HepG2 (cell line): ENCODE data around the gene UROS. TPM values are rescaled to one million over a fixed set of nuclear protein-coding genes. Genes with fewer than 3 reads are reported as not detected.

Experiments used
- ATAC-seq: fragments of 200-7000 bp; cut with Tn5 transposase; 3 replicates; pipeline ENCODE4 v1.9.1; 2020; ENCODE audit warnings: mild to moderate bottlenecking, moderate library complexity
- BruUV-seq: library from RNA; stranded (reverse); fragments of 400-500 nt; replicated peaks from 2 replicates; lab custom pipeline; 2021; lab: Mats Ljungman, UMichigan
- CTCF ChIA-PET: fragments of 300-600 bp; formaldehyde crosslinking; extraction: SDS; loops from one replicate; lab custom pipeline; 2021; ENCODE audit warnings: low total read pairs, inconsistent platforms, low intra/inter-chr PET ratio; lab: Yijun Ruan, JAX
- POLR2A ChIA-PET: fragments of 350-600 bp; sonication (Branson Sonifier 250); formaldehyde crosslinking; loops from one replicate; lab custom pipeline; 2020; ENCODE audit warnings: antibody characterized with exemption, inconsistent platforms; lab: Yijun Ruan, JAX
- DNase-seq: peaks from one replicate; pipeline ENCODE4 v3.0.0-alpha.2; 2015; ENCODE audit warnings: low spot score
- FAIRE-seq: peaks from 3 replicates; lab custom pipeline; 2011; peaks lifted over from hg19 to GRCh38; lab: Jason Lieb, UNC
- H2AFZ ChIP-seq: one replicate; pipeline ENCODE4 v1.6.1; 2011; ENCODE audit warnings: low read length, inconsistent platforms
- H3K27ac ChIP-seq: fragments of 300-600 bp; 3 replicates; pipeline ENCODE4 v1.8.0; 2011; ENCODE audit warnings: mixed run types, mild to moderate bottlenecking, mixed read lengths, low read length, inconsistent platforms; ENCODE audit not compliant: insufficient read depth; ENCODE audit errors: extremely low read length
- H3K27me3 ChIP-seq, 2 experiments: fragments of 200-600 bp in 1 of 2; 2 replicates in 1 of 2; 3 replicates in 1 of 2; pipeline versions ENCODE4 v1.6.0 to v1.8.0; 2011; ENCODE audit warnings: low read length in 2 of 2, mild to moderate bottlenecking in 2 of 2, moderate library complexity in 2 of 2, inconsistent platforms in 1 of 2; ENCODE audit not compliant: insufficient read depth in 2 of 2, control insufficient read depth in 1 of 2
- H3K36me3 ChIP-seq, 2 experiments: fragments of 200-600 bp in 1 of 2; replicated peaks in 1 of 2; 2 replicates in 1 of 2; 3 replicates in 1 of 2; pipeline versions ENCODE4 v1.5.1 to v1.8.0; 2011; ENCODE audit warnings: low read length in 2 of 2, inconsistent platforms in 1 of 2; ENCODE audit not compliant: insufficient read depth in 2 of 2, control insufficient read depth in 1 of 2
- H3K4me1 ChIP-seq: 2 replicates; pipeline ENCODE4 v1.5.1; 2012; ENCODE audit warnings: low read length, inconsistent platforms; ENCODE audit not compliant: insufficient read depth
- H3K4me2 ChIP-seq: 2 replicates; pipeline ENCODE4 v1.6.0; 2011; ENCODE audit warnings: low read depth, low read length, inconsistent platforms
- H3K4me3 ChIP-seq, 3 experiments: fragments of 200-600 bp in 1 of 3; sonication (generic), shearing (Covaris generic) in 1 of 3; replicated peaks in 1 of 3; 2 replicates each; pipeline ENCODE4 v1.5.1; 2011 to 2016; ENCODE audit warnings: low read length in 3 of 3, inconsistent platforms in 2 of 3, low read depth in 2 of 3, mild to moderate bottlenecking in 2 of 3, control low read depth in 1 of 3, mixed read lengths in 1 of 3; ENCODE audit not compliant: insufficient read depth in 1 of 3
- H3K79me2 ChIP-seq: one replicate; pipeline ENCODE4 v1.6.1; 2011; ENCODE audit warnings: low read length, inconsistent platforms; ENCODE audit not compliant: insufficient read depth
- H3K9ac ChIP-seq: 2 replicates; pipeline ENCODE4 v1.6.0; 2011; ENCODE audit warnings: mild to moderate bottlenecking, low read depth, low read length, inconsistent platforms; ENCODE audit not compliant: insufficient read depth
- H3K9me3 ChIP-seq: 2 replicates; pipeline ENCODE4 v1.5.1; 2012; ENCODE audit warnings: mild to moderate bottlenecking, low read length
- H4K20me1 ChIP-seq: 2 replicates; pipeline ENCODE4 v1.6.0; 2011; ENCODE audit warnings: inconsistent platforms, mild to moderate bottlenecking, low read length, moderate library complexity; ENCODE audit not compliant: insufficient read depth
- BORCS8-MEF2B ChIP-seq: sonication (generic); formaldehyde crosslinking; IDR thresholded peaks from 2 replicates; pipeline ENCODE4 v1.8.0; 2022; ENCODE audit warnings: mild to moderate bottlenecking, missing genetic modification reagents
- ELF3 ChIP-seq: IDR thresholded peaks from 2 replicates; pipeline ENCODE4 v1.6.1; 2016; ENCODE audit warnings: missing genetic modification reagents, missing compliant biosample characterization
- MTA3 ChIP-seq: sonication (generic); formaldehyde crosslinking; IDR thresholded peaks from 2 replicates; pipeline ENCODE4 v1.4.0; 2020; ENCODE audit warnings: missing genetic modification reagents
- NCOR1 ChIP-seq: fragments of 200-600 bp; sonication (generic); IDR thresholded peaks from 2 replicates; pipeline ENCODE4 v1.7.0; 2017; ENCODE audit warnings: antibody characterized with exemption, low read length, borderline replicate concordance
- PCBP2 ChIP-seq: fragments of 200-400 bp; formaldehyde crosslinking; optimal IDR thresholded peaks from 2 replicates; pipeline ENCODE3; 2018; ENCODE audit warnings: low read length, low read depth; ENCODE audit not compliant: poor library complexity, severe bottlenecking
- POLR2A ChIP-seq, 2 experiments: IDR thresholded peaks; 2 replicates each; pipeline ENCODE4 v1.6.1; 2011; ENCODE audit warnings: low read depth in 2 of 2, low read length in 2 of 2, mild to moderate bottlenecking in 1 of 2, moderate library complexity in 1 of 2; ENCODE audit not compliant: insufficient read depth in 1 of 2
- RBAK ChIP-seq: sonication (generic); formaldehyde crosslinking; IDR thresholded peaks from 2 replicates; pipeline ENCODE4 v1.5.1; 2020; ENCODE audit warnings: mild to moderate bottlenecking, missing genetic modification reagents
- SIX4 ChIP-seq: sonication (generic); formaldehyde crosslinking; IDR thresholded peaks from 2 replicates; pipeline ENCODE4 v1.4.0; 2020; ENCODE audit warnings: missing genetic modification reagents
- ZBTB21 ChIP-seq: sonication (generic); formaldehyde crosslinking; IDR thresholded peaks from 2 replicates; pipeline ENCODE4 v1.4.0; 2020; ENCODE audit warnings: missing genetic modification reagents
- ZFP36 ChIP-seq: fragments of 150-350 bp; IDR thresholded peaks from 2 replicates; pipeline ENCODE4 v1.6.1; 2018; ENCODE audit warnings: borderline replicate concordance, low read length, low read depth; ENCODE audit not compliant: partially characterized antibody
- WGBS: methylation state at CpG from one replicate; pipeline ENCODE4 v1.1.6; 2017; ENCODE audit warnings: low lambda C conversion rate; 5-methylcytosine and 5-hydroxymethylcytosine counted together
- in situ Hi-C: cut with HindIII; loops from 2 replicates; pipeline ENCODE4 v1.10.0; 2017; ENCODE audit warnings: low pct_unique_long_range_greater_than_20kb; ENCODE audit not compliant: extremely low pct_ligation_motif_present
- intact Hi-C: fragments of 100-400 bp; cut with micrococcal nuclease; formaldehyde crosslinking; loops from one replicate; pipeline ENCODE4 v1.10.0; 2022; ENCODE audit not compliant: unreplicated experiment
- polyA plus RNA-seq, 8 experiments: library from polyadenylated mRNA; depleted of rRNA in 3 of 8; stranded (reverse) in 7 of 8; unstranded in 1 of 8; fragments of >200 nt; fragmentation: Illumina TruSeq in 4 of 8; extraction: Trizol in 4 of 8; gene quantifications; 2 replicates each; pipeline versions ENCODE4 v1.2.1 to v1.2.3, GENCODE V29; 2011 to 2016; ENCODE audit warnings: low read depth in 4 of 8, missing spikeins in 1 of 8, mixed read lengths in 1 of 8; ENCODE audit not compliant: insufficient read depth in 1 of 8
- total RNA-seq, 5 experiments: library from RNA; depleted of rRNA; stranded (reverse); fragments of >200 nt; fragmentation: Illumina TruSeq; extraction: Trizol; gene quantifications; 2 replicates each; pipeline ENCODE4 v1.2.3, GENCODE V29; 2016; ENCODE audit warnings: low read depth in 1 of 5
- TF ChIP-seq, protein P1 (sequence below): IDR thresholded peaks from 2 replicates; pipeline ENCODE4 v1.6.1; 2018; ENCODE audit warnings: missing genetic modification reagents

The UROS gene
- total and polyA plus RNA-seq, 2 of the 13 experiments (the other 11 are each of a cell fraction or from before 2014, with no cell fraction given): 14.8 to 49.9 TPM

GRCh38 chr10:125801574-125801973 is 21.5 kb downstream of the UROS start:
- H2AFZ ChIP-seq: no peak overlapping the region
- no peak for FAIRE-seq
- H3K27ac ChIP-seq: no peak overlapping the region
- H3K4me1 ChIP-seq: peaks cover 32% of the 10 kb centered on the region
- H3K4me3 ChIP-seq: no peak overlapping the region
- no peak overlapping the region for H3K4me2 ChIP-seq
- DNase-seq: no peak
- POLR2A ChIA-PET: no interaction called here
- H4K20me1 ChIP-seq: no peaks in the 10 kb centered on the region
- H3K79me2 ChIP-seq: no peaks in the 10 kb centered on the region
- H3K9ac ChIP-seq: no peak overlapping the region
- TF ChIP-seq NCOR1 (no peak), SIX4 (CRISPR knock-in tag) (no peak), PCBP2 (no peak), ELF3 (no peak), BORCS8-MEF2B (CRISPR knock-in tag) (no peak), MTA3 (CRISPR knock-in tag) (no peak), POLR2A (IDR thresholded peaks at IDR 0.05; ENCODE audit: insufficient read depth in 1 of 2, low read depth in 2 of 2, low read length in 2 of 2) (no peak), ZBTB21 (CRISPR knock-in tag) (no peak), RBAK (CRISPR knock-in tag) (no peak), ZFP36 (no peak)
- TF ChIP-seq, protein P1, sequence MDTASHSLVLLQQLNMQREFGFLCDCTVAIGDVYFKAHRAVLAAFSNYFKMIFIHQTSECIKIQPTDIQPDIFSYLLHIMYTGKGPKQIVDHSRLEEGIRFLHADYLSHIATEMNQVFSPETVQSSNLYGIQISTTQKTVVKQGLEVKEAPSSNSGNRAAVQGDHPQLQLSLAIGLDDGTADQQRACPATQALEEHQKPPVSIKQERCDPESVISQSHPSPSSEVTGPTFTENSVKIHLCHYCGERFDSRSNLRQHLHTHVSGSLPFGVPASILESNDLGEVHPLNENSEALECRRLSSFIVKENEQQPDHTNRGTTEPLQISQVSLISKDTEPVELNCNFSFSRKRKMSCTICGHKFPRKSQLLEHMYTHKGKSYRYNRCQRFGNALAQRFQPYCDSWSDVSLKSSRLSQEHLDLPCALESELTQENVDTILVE: no peak
- TF ChIP-seq, all 625 proteins: peak for 0
- BruUV-seq: no TSS peak
- no peak for ATAC-seq
- intact Hi-C loops (no loop called here), in situ Hi-C loops (no loop called here)
- no peaks in the 10 kb centered on the region for H3K9me3 ChIP-seq
- peaks cover 2 to 15% of the 10 kb centered on the region in 2 experiments for H3K36me3 ChIP-seq
- CTCF ChIA-PET: no interaction called here
- no peaks in the 10 kb centered on the region for H3K27me3 ChIP-seq
- WGBS: 90% methylated on average over 1 of the region's 1 CpG
